HepG2 (cell line): ENCODE data around the gene GJC2. TPM values are rescaled to one million over a fixed set of nuclear protein-coding genes. Genes with fewer than 3 reads are reported as not detected.

Experiments used
- ATAC-seq: fragments of 200-7000 bp; cut with Tn5 transposase; 3 replicates; pipeline ENCODE4 v1.9.1; 2020; ENCODE audit warnings: mild to moderate bottlenecking, moderate library complexity
- BruUV-seq: library from RNA; stranded (reverse); fragments of 400-500 nt; replicated peaks from 2 replicates; lab custom pipeline; 2021; lab: Mats Ljungman, UMichigan
- CTCF ChIA-PET: fragments of 300-600 bp; formaldehyde crosslinking; extraction: SDS; loops from one replicate; lab custom pipeline; 2021; ENCODE audit warnings: low total read pairs, inconsistent platforms, low intra/inter-chr PET ratio; lab: Yijun Ruan, JAX
- POLR2A ChIA-PET: fragments of 350-600 bp; sonication (Branson Sonifier 250); formaldehyde crosslinking; loops from one replicate; lab custom pipeline; 2020; ENCODE audit warnings: antibody characterized with exemption, inconsistent platforms; lab: Yijun Ruan, JAX
- DNase-seq: peaks from one replicate; pipeline ENCODE4 v3.0.0-alpha.2; 2015; ENCODE audit warnings: low spot score
- FAIRE-seq: peaks from 3 replicates; lab custom pipeline; 2011; peaks lifted over from hg19 to GRCh38; lab: Jason Lieb, UNC
- H2AFZ ChIP-seq: one replicate; pipeline ENCODE4 v1.6.1; 2011; ENCODE audit warnings: low read length, inconsistent platforms
- H3K27ac ChIP-seq: fragments of 300-600 bp; 3 replicates; pipeline ENCODE4 v1.8.0; 2011; ENCODE audit warnings: mixed run types, mild to moderate bottlenecking, mixed read lengths, low read length, inconsistent platforms; ENCODE audit not compliant: insufficient read depth; ENCODE audit errors: extremely low read length
- H3K27me3 ChIP-seq, 2 experiments: fragments of 200-600 bp in 1 of 2; 2 replicates in 1 of 2; 3 replicates in 1 of 2; pipeline versions ENCODE4 v1.6.0 to v1.8.0; 2011; ENCODE audit warnings: low read length in 2 of 2, mild to moderate bottlenecking in 2 of 2, moderate library complexity in 2 of 2, inconsistent platforms in 1 of 2; ENCODE audit not compliant: insufficient read depth in 2 of 2, control insufficient read depth in 1 of 2
- H3K36me3 ChIP-seq, 2 experiments: fragments of 200-600 bp in 1 of 2; replicated peaks in 1 of 2; 2 replicates in 1 of 2; 3 replicates in 1 of 2; pipeline versions ENCODE4 v1.5.1 to v1.8.0; 2011; ENCODE audit warnings: low read length in 2 of 2, inconsistent platforms in 1 of 2; ENCODE audit not compliant: insufficient read depth in 2 of 2, control insufficient read depth in 1 of 2
- H3K4me1 ChIP-seq: 2 replicates; pipeline ENCODE4 v1.5.1; 2012; ENCODE audit warnings: low read length, inconsistent platforms; ENCODE audit not compliant: insufficient read depth
- H3K4me2 ChIP-seq: 2 replicates; pipeline ENCODE4 v1.6.0; 2011; ENCODE audit warnings: low read depth, low read length, inconsistent platforms
- H3K4me3 ChIP-seq, 3 experiments: fragments of 200-600 bp in 1 of 3; sonication (generic), shearing (Covaris generic) in 1 of 3; replicated peaks in 1 of 3; 2 replicates each; pipeline ENCODE4 v1.5.1; 2011 to 2016; ENCODE audit warnings: low read length in 3 of 3, inconsistent platforms in 2 of 3, low read depth in 2 of 3, mild to moderate bottlenecking in 2 of 3, control low read depth in 1 of 3, mixed read lengths in 1 of 3; ENCODE audit not compliant: insufficient read depth in 1 of 3
- H3K79me2 ChIP-seq: one replicate; pipeline ENCODE4 v1.6.1; 2011; ENCODE audit warnings: low read length, inconsistent platforms; ENCODE audit not compliant: insufficient read depth
- H3K9ac ChIP-seq: 2 replicates; pipeline ENCODE4 v1.6.0; 2011; ENCODE audit warnings: mild to moderate bottlenecking, low read depth, low read length, inconsistent platforms; ENCODE audit not compliant: insufficient read depth
- H3K9me3 ChIP-seq: 2 replicates; pipeline ENCODE4 v1.5.1; 2012; ENCODE audit warnings: mild to moderate bottlenecking, low read length
- H4K20me1 ChIP-seq: 2 replicates; pipeline ENCODE4 v1.6.0; 2011; ENCODE audit warnings: inconsistent platforms, mild to moderate bottlenecking, low read length, moderate library complexity; ENCODE audit not compliant: insufficient read depth
- AKAP8 ChIP-seq: sonication (generic); formaldehyde crosslinking; IDR thresholded peaks from 2 replicates; pipeline ENCODE4 v1.5.1; 2020; ENCODE audit warnings: mild to moderate bottlenecking, missing genetic modification reagents
- MAFF ChIP-seq: IDR thresholded peaks from 2 replicates; pipeline ENCODE4 v1.6.1; 2011; ENCODE audit warnings: low read depth, low read length, improper control_type of control experiment
- MAFK ChIP-seq, 2 experiments: IDR thresholded peaks in 1 of 2; conservative IDR thresholded peaks in 1 of 2; 2 replicates each; pipeline ENCODE4 v1.6.1; 2011; ENCODE audit warnings: improper control_type of control experiment in 2 of 2, low read length in 2 of 2
- RCOR2 ChIP-seq: IDR thresholded peaks from 2 replicates; pipeline ENCODE4 v1.6.1; 2016; ENCODE audit warnings: missing biosample characterization, missing genetic modification reagents
- THRA ChIP-seq: sonication (generic); formaldehyde crosslinking; IDR thresholded peaks from 2 replicates; pipeline ENCODE4 v1.4.0; 2020; ENCODE audit warnings: missing genetic modification reagents, borderline replicate concordance
- ZNF136 ChIP-seq: sonication (generic); formaldehyde crosslinking; IDR thresholded peaks from 2 replicates; pipeline ENCODE4 v1.8.1; 2022; ENCODE audit warnings: low read depth, mild to moderate bottlenecking, moderate library complexity, missing genetic modification reagents
- WGBS: methylation state at CpG from one replicate; pipeline ENCODE4 v1.1.6; 2017; ENCODE audit warnings: low lambda C conversion rate; 5-methylcytosine and 5-hydroxymethylcytosine counted together
- in situ Hi-C: cut with HindIII; loops from 2 replicates; pipeline ENCODE4 v1.10.0; 2017; ENCODE audit warnings: low pct_unique_long_range_greater_than_20kb; ENCODE audit not compliant: extremely low pct_ligation_motif_present
- intact Hi-C: fragments of 100-400 bp; cut with micrococcal nuclease; formaldehyde crosslinking; loops from one replicate; pipeline ENCODE4 v1.10.0; 2022; ENCODE audit not compliant: unreplicated experiment
- polyA plus RNA-seq, 8 experiments: library from polyadenylated mRNA; depleted of rRNA in 3 of 8; stranded (reverse) in 7 of 8; unstranded in 1 of 8; fragments of >200 nt; fragmentation: Illumina TruSeq in 4 of 8; extraction: Trizol in 4 of 8; gene quantifications; 2 replicates each; pipeline versions ENCODE4 v1.2.1 to v1.2.3, GENCODE V29; 2011 to 2016; ENCODE audit warnings: low read depth in 4 of 8, missing spikeins in 1 of 8, mixed read lengths in 1 of 8; ENCODE audit not compliant: insufficient read depth in 1 of 8
- total RNA-seq, 5 experiments: library from RNA; depleted of rRNA; stranded (reverse); fragments of >200 nt; fragmentation: Illumina TruSeq; extraction: Trizol; gene quantifications; 2 replicates each; pipeline ENCODE4 v1.2.3, GENCODE V29; 2016; ENCODE audit warnings: low read depth in 1 of 5
- TF ChIP-seq, protein P1 (sequence below): sonication (generic); formaldehyde crosslinking; IDR thresholded peaks from 2 replicates; pipeline ENCODE4 v1.5.0; 2020; ENCODE audit warnings: missing genetic modification reagents
- TF ChIP-seq, protein P2 (sequence below): IDR thresholded peaks from 2 replicates; pipeline ENCODE4 v1.6.1; 2012; ENCODE audit warnings: inconsistent platforms

Gene GJC2
- total and polyA plus RNA-seq, 2 of the 13 experiments (the other 11 are each of a cell fraction or from before 2014, with no cell fraction given) = 1.6 to 3.8 TPM

GRCh38 chr1:228114827-228115226 is 34.9 kb upstream of the GJC2 start (continued):
- TF ChIP-seq, protein P1, sequence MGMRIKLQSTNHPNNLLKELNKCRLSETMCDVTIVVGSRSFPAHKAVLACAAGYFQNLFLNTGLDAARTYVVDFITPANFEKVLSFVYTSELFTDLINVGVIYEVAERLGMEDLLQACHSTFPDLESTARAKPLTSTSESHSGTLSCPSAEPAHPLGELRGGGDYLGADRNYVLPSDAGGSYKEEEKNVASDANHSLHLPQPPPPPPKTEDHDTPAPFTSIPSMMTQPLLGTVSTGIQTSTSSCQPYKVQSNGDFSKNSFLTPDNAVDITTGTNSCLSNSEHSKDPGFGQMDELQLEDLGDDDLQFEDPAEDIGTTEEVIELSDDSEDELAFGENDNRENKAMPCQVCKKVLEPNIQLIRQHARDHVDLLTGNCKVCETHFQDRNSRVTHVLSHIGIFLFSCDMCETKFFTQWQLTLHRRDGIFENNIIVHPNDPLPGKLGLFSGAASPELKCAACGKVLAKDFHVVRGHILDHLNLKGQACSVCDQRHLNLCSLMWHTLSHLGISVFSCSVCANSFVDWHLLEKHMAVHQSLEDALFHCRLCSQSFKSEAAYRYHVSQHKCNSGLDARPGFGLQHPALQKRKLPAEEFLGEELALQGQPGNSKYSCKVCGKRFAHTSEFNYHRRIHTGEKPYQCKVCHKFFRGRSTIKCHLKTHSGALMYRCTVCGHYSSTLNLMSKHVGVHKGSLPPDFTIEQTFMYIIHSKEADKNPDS (CRISPR knock-in tag) = no peak
- TF ChIP-seq THRA = 0 out of 2 replicates have a peak, but pooled peaks have one; percentile 27
- TF ChIP-seq AKAP8 = no peak
- no peak for TF ChIP-seq RCOR2 (CRISPR knock-in tag)
- no peak for TF ChIP-seq ZNF136 (CRISPR knock-in tag)
- TF ChIP-seq, all 625 proteins: peak for 30

DNA sequence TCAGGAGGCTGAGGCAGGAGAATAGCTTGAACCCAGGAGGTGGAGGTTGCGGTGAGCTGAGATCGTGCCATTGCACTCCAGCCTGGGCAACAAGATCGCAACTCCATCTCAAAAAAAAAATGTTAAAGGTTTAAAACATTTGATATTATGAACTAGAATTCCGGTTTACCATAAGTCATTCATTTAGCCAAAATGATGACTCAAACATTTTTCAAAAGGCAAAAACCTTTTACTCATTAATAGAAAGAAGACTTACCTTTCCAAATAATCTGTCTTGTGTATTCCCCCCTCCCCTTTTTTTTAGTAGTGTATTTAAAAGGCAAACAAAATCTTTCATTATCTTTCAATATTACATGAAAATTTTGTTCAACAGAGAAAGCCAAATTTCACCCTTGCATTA is 32.4 kb upstream of the GJC2 start:
- peaks cover 22% of the 10 kb centered on the region for H3K4me1 ChIP-seq
- no TSS peak for BruUV-seq
- H3K27ac ChIP-seq = no peak overlapping the region
- DNase-seq (no peak), ATAC-seq (no peak), FAIRE-seq (no peak)
- H3K4me3 ChIP-seq = no peak overlapping the region
- no peak overlapping the region for H3K9ac ChIP-seq
- intact Hi-C loops = no loop called here
- ChIA-PET CTCF (no interaction called here), POLR2A (no interaction called here)
- peak; percentile 23 to 63; a peak in 3 of 4 replicates for TF ChIP-seq MAFK (conservative IDR thresholded peaks at IDR 0.05 in 1 of 2, IDR thresholded peaks at IDR 0.05 in 1 of 2; ENCODE audit: low read length in 2 of 2)
- TF ChIP-seq, protein P2, sequence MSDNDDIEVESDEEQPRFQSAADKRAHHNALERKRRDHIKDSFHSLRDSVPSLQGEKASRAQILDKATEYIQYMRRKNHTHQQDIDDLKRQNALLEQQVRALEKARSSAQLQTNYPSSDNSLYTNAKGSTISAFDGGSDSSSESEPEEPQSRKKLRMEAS = no peak
- peak; percentile 37; the same call in 1 of the 2 replicates for TF ChIP-seq MAFF
- H3K79me2 ChIP-seq = no peaks in the 10 kb centered on the region
- 87% methylated on average over 4 of the region's 4 CpGs for WGBS
- no peaks in the 10 kb centered on the region for H3K36me3 ChIP-seq
- H2AFZ ChIP-seq = no peak overlapping the region
- H4K20me1 ChIP-seq = no peaks in the 10 kb centered on the region
- peaks cover 21% of the 10 kb centered on the region for H3K9me3 ChIP-seq
- in situ Hi-C loops = no loop called here
- H3K27me3 ChIP-seq = no peaks in the 10 kb centered on the region
- H3K4me2 ChIP-seq = no peak overlapping the region
